Heart left ventricle (tissue), 16 donors: Measurements from ENCODE around the gene CEP83. TPM values are rescaled to one million over a fixed set of nuclear protein-coding genes. Genes with fewer than 3 reads are reported as not detected.
"Not testable (repeated sequence)": the region's sequence is repeated elsewhere in the genome, so short reads cannot be mapped to it uniquely, and the experiment has no call there.

Experiments used
- ATAC-seq, 4 donors: fragments of 200-7000 bp; cut with Tn5 transposase; one replicate each; pipeline ENCODE4 v1.9.1; 2020 to 2022; ENCODE audit warnings: moderate library complexity in 4 of 4, mild to moderate bottlenecking in 3 of 4, moderate number of reproducible peaks in 1 of 4
- DNase-seq, 5 donors: peaks; one replicate each; pipeline ENCODE4 v3.0.0-alpha.2; 2020
- H3K27ac ChIP-seq, 12 donors: fragments of 200-600 bp; sonication (generic) in 4 of 12; one replicate each; pipeline versions ENCODE4 v1.5.0 to v1.8.0; 2016 to 2022; ENCODE audit warnings: mild to moderate bottlenecking in 2 of 12
- H3K27me3 ChIP-seq, 9 donors: fragments of 200-600 bp; sonication (generic) in 2 of 9; one replicate each; pipeline versions ENCODE4 v1.5.1 to v1.8.0; 2016 to 2022; ENCODE audit warnings: mild to moderate bottlenecking in 3 of 9
- H3K36me3 ChIP-seq, 9 donors: fragments of 200-600 bp; sonication (generic) in 2 of 9; one replicate each; pipeline versions ENCODE4 v1.5.0 to v1.8.0; 2018 to 2022; ENCODE audit warnings: mild to moderate bottlenecking in 2 of 9
- H3K4me1 ChIP-seq, 12 donors: fragments of 200-600 bp; sonication (generic) in 4 of 12; one replicate each; pipeline versions ENCODE4 v1.5.0 to v1.8.0; 2016 to 2022; ENCODE audit warnings: mild to moderate bottlenecking in 3 of 12
- H3K4me3 ChIP-seq, 12 donors: fragments of 200-600 bp; sonication (generic) in 4 of 12; one replicate each; pipeline versions ENCODE4 v1.5.0 to v1.8.0; 2017 to 2022; ENCODE audit warnings: mild to moderate bottlenecking in 9 of 12, moderate library complexity in 4 of 12
- H3K9me3 ChIP-seq, 12 donors: fragments of 200-600 bp; sonication (generic) in 4 of 12; one replicate each; pipeline versions ENCODE4 v1.5.0 to v1.8.0; 2016 to 2022; ENCODE audit warnings: mild to moderate bottlenecking in 1 of 12
- CTCF ChIP-seq, 12 donors: fragments of 200-600 bp; sonication (generic) in 4 of 12; IDR thresholded peaks; one replicate each; pipeline versions ENCODE4 v1.5.0 to v1.8.0; 2018 to 2022; ENCODE audit warnings: antibody characterized with exemption in 12 of 12, mild to moderate bottlenecking in 5 of 12
- POLR2A ChIP-seq, 2 donors: fragments of 450-650 bp; IDR thresholded peaks; one replicate each; pipeline ENCODE4 v1.6.1; 2017; ENCODE audit warnings: antibody characterized with exemption in 2 of 2, mild to moderate bottlenecking in 2 of 2, moderate library complexity in 2 of 2
- WGBS, 4 donors: extraction: QIAGEN DNeasy Blood & Tissue Kit in 2 of 4; methylation state at CpG; one replicate each; pipeline versions ENCODE4 v1.1.5 to v1.1.7; 2013 to 2018; 5-methylcytosine and 5-hydroxymethylcytosine counted together
- intact Hi-C, 10 donors: fragments of 100-400 bp; cut with DNase I; formaldehyde crosslinking; loops; one replicate each; pipeline versions ENCODE4 v1.11.1 to v1.14.2; 2022
- polyA plus RNA-seq, 2 donors: library from polyadenylated mRNA; stranded (reverse); fragments of 200-250 nt; gene quantifications; one replicate each; pipeline ENCODE4 v1.2.3, GENCODE V29; 2013
- total RNA-seq, 9 donors: library from RNA; depleted of rRNA in 2 of 9; stranded (reverse); fragments of >200 nt in 2 of 9; fragmentation: NEBNext Ultra II Directional in 3 of 9; extraction: Animal tissue kit (Norgen Biotek cat#: 25700) in 3 of 9; gene quantifications; one replicate each; pipeline versions ENCODE4 v1.1.0 to v1.2.4, GENCODE V29; 2016 to 2023
- donor health status: ischemic (EF 13 %, LVEDD 7.1; RV severe dilation, severe dysfunction).
- donor health status: healthy with polysubstance abuse.
- donor health status: DM: no; HTN: yes; CAD: no.
- donor health status: DM: no; HTN: no; CAD: no.
- donor health status: ischemic (EF 25% LVEDD 6.9; RV normal size, moderate dysfunction).
- donor health status: ischemic (EF 25% LVEDD 5.7; RV mildly dilated, moderate dysfunction).
- donor health status: healthy.
- donor health status: DM: yes; HTN: yes; CAD: no.
- donor health status: ischemic (EF 35%, LVEDD 5.7; RV mildly dilated, moderate dysfunction).
- donor health status: nonischemic (EF 11% LVEDD 7.7; RV severe dilation, severe dysfunction).
- donor health status: DM: yes; HTN: yes; CAD: no.
- donor health status: PGD.
- donor health status: ischemic (EF 29% LVEDD 5.4; RV normal size, mild dysfunction).
- donor health status: nonischemic (EF 23%, LVEDD 6.1; RV moderate dilation, normal function).

Gene CEP83
- total and polyA plus RNA-seq, 11 donors: 5.4 to 13.4 (median 9.5) TPM

GRCh38 chr12:94457311-94457710 lies 2.4 kb downstream of the CEP83 start:
- 82 to 88% (median 84%) methylated on average over 1 of the region's 1 CpG for WGBS, 4 donors
- Histone ChIP-seq H3K36me3 (peaks cover 0 to 9% (median 0%) of the 10 kb centered on the region in 9 donors), H3K4me3 (no peak overlapping the region), H3K27ac (no peak overlapping the region), H3K9me3 (no peaks in the 10 kb centered on the region), H3K27me3 (no peaks in the 10 kb centered on the region), H3K4me1 (peaks cover 0 to 22% (median 12%) of the 10 kb centered on the region in 12 donors)
- ATAC-seq (no peak), DNase-seq (no peak)
- TF ChIP-seq CTCF (IDR thresholded peaks at IDR 0.05) (no peak), POLR2A (IDR thresholded peaks at IDR 0.05) (no peak)
- intact Hi-C loops: no loop called here

GRCh38 chr12:94454318-94454717 lies 5.3 kb downstream of the CEP83 start:
- intact Hi-C loops, DNase-seq, H3K4me3 ChIP-seq, H3K9me3 ChIP-seq, H3K27ac ChIP-seq, H3K36me3 ChIP-seq, H3K27me3 ChIP-seq, ATAC-seq: not testable (repeated sequence)
- H3K4me1 ChIP-seq: peaks cover 0 to 15% (median 7%) of the 10 kb centered on the region in 12 donors
- WGBS, 4 donors: 95 to 98% (median 97%) methylated on average over 7 of the region's 7 CpGs

GRCh38 chr12:94445662-94446061 lies 14.0 kb downstream of the CEP83 start:
- no peak overlapping the region for H3K27ac ChIP-seq
- WGBS, 4 donors: 23 to 41% (median 30%) methylated on average over 1 of the region's 1 CpG
- TF ChIP-seq CTCF (IDR thresholded peaks at IDR 0.05) (no peak), POLR2A (IDR thresholded peaks at IDR 0.05) (no peak)

GRCh38 chr12:94437303-94437702 lies 22.4 kb downstream of the CEP83 start:
- H3K36me3 ChIP-seq: no peaks in the 10 kb centered on the region
- ATAC-seq: no peak
- no peaks in the 10 kb centered on the region for H3K27me3 ChIP-seq
- intact Hi-C loops: loop anchor here in 6 of 10 donors (5.0 to 10.0 kb wide), 4 partner anchors 103 to 293 kb away; partner anchors contain the start of gene PLXNC1 (in 4 of the 6)
- no peak for DNase-seq
- H3K4me1 ChIP-seq: peaks cover 0 to 16% (median 6%) of the 10 kb centered on the region in 12 donors
- H3K4me3 ChIP-seq: no peak overlapping the region
- H3K9me3 ChIP-seq: peaks cover 0 to 18% (median 0%) of the 10 kb centered on the region in 12 donors
- 92 to 100% (median 96%) methylated on average over 1 of the region's 1 CpG for WGBS, 4 donors
- no peak overlapping the region for H3K27ac ChIP-seq
- TF ChIP-seq CTCF (IDR thresholded peaks at IDR 0.05): no peak
- TF ChIP-seq POLR2A (IDR thresholded peaks at IDR 0.05): no peak

More at GRCh38 chr12:94445662-94446061, 14.0 kb downstream of the CEP83 start:
- ATAC-seq (peak in 1 of 4 donors; percentile 57), DNase-seq (peak in 1 of 5 donors; percentile 28)
- H3K4me1 ChIP-seq: peaks cover 0 to 4% (median 0%) of the 10 kb centered on the region in 12 donors
- peaks cover 0 to 30% (median 2%) of the 10 kb centered on the region in 12 donors for H3K9me3 ChIP-seq
- H3K4me3 ChIP-seq: no peak overlapping the region
- H3K36me3 ChIP-seq: no peaks in the 10 kb centered on the region
- H3K27me3 ChIP-seq: no peaks in the 10 kb centered on the region
- intact Hi-C loops: no loop called here

GRCh38 chr12:94435511-94435927 lies 24.1 kb downstream of the CEP83 start:
- no peaks in the 10 kb centered on the region for H3K27me3 ChIP-seq
- H3K27ac ChIP-seq: no peak overlapping the region
- no peak for TF ChIP-seq POLR2A (IDR thresholded peaks at IDR 0.05)
- no peak for TF ChIP-seq CTCF (IDR thresholded peaks at IDR 0.05)
- DNase-seq (no peak), ATAC-seq (peak in 3 of 4 donors; percentile 33 to 42 (median 39))
- peaks cover 0 to 5% (median 0%) of the 10 kb centered on the region in 9 donors for H3K36me3 ChIP-seq
- WGBS, 4 donors: 23 to 39% (median 29%) methylated on average over 5 of the region's 5 CpGs
- H3K4me1 ChIP-seq: peaks cover 0 to 16% (median 6%) of the 10 kb centered on the region in 12 donors
- H3K4me3 ChIP-seq: peak overlapping the region in 2 of 12 donors; percentile 11 to 18
- H3K9me3 ChIP-seq: peaks cover 0 to 26% (median 9%) of the 10 kb centered on the region in 12 donors
- intact Hi-C loops: loop anchor here in 6 of 10 donors (2.0 to 10.0 kb wide), 5 partner anchors 101 to 291 kb away; partner anchors contain the start of gene PLXNC1 (in 4 of the 6)
